Activated CD8-positive, alpha-beta memory T cell treated with anti-CD3 and anti-CD28 coated beads, Interleukin-2, amount 50 U/mL, for 24 hours (primary cell): Measurements from ENCODE around the gene PDGFB.

Experiments used
- DNase-seq: peaks from one replicate; pipeline ENCODE4 v3.0.0-alpha.2; 2020; ENCODE audit errors: extremely low read depth

Gene PDGFB

GRCh38 chr22:39244496-39245129 is at the start of gene PDGFB:
PDGFB (minus strand) TSS chr22:39244982; CDS start chr22:39243963, 1,019 bp downstream.
- no peak for DNase-seq

- no peak for DNase-seq
These were observed 49.1 kb upstream of the PDGFB start for GRCh38 chr22:39293766-39294368.

- no peak for DNase-seq
These were observed 47.8 kb upstream of the PDGFB start for GRCh38 chr22:39292561-39293074.

- no peak for DNase-seq
These were observed 47.3 kb upstream of the PDGFB start for GRCh38 chr22:39292031-39292462.

GRCh38 chr22:39291523-39291922 is 46.7 kb upstream of the PDGFB start:
- DNase-seq, result no peak

- no peak for DNase-seq
These were observed 46.0 kb upstream of the PDGFB start for GRCh38 chr22:39290724-39291161.

- DNase-seq, result no peak
These were observed 45.4 kb upstream of the PDGFB start for GRCh38 chr22:39289975-39290720.

GRCh38 chr22:39289533-39289932 is 44.8 kb upstream of the PDGFB start:
- DNase-seq, result no peak

- no peak for DNase-seq
These were observed 43.5 kb upstream of the PDGFB start for GRCh38 chr22:39288135-39288898.

GRCh38 chr22:39287076-39287725 is 42.4 kb upstream of the PDGFB start:
- DNase-seq, result no peak

- DNase-seq, result no peak
These were observed 40.2 kb upstream of the PDGFB start for GRCh38 chr22:39284983-39285382.

- DNase-seq, result no peak
These were observed 39.6 kb upstream of the PDGFB start for GRCh38 chr22:39284142-39284980.

GRCh38 chr22:39283322-39284141 is 38.8 kb upstream of the PDGFB start:
- DNase-seq, result no peak

- no peak for DNase-seq
These were observed 38.0 kb upstream of the PDGFB start for GRCh38 chr22:39282645-39283321.

- no peak for DNase-seq
These were observed 36.3 kb upstream of the PDGFB start for GRCh38 chr22:39281126-39281525.

- no peak for DNase-seq
These were observed 35.5 kb upstream of the PDGFB start for GRCh38 chr22:39280250-39280649.

GRCh38 chr22:39279170-39279850 is 34.5 kb upstream of the PDGFB start:
- no peak for DNase-seq

- no peak for DNase-seq
These were observed 33.3 kb upstream of the PDGFB start for GRCh38 chr22:39278040-39278439.
